Fibroblast of the aortic adventitia (primary cell): Measurements from ENCODE around the gene ANKFY1. TPM values are rescaled to one million over a fixed set of nuclear protein-coding genes. Genes with fewer than 3 reads are reported as not detected.

ENCODE experiments used
- DNase-seq: peaks from one replicate; pipeline ENCODE4 v3.0.0-alpha.2; 2010; ENCODE audit warnings: low read depth
- H3K4me3 ChIP-seq: 2 replicates; pipeline ENCODE4 v1.5.1; 2011; ENCODE audit warnings: low read depth, mild to moderate bottlenecking, control low read depth, low read length, moderate library complexity
- total RNA-seq: library from RNA; depleted of rRNA; stranded (reverse); fragments of >200 nt; gene quantifications from 2 replicates; pipeline ENCODE4 v1.2.3, GENCODE V29; 2012; ENCODE audit warnings: low replicate concordance
- TF ChIP-seq, protein P1 (sequence below): IDR thresholded peaks from 2 replicates; pipeline ENCODE4 v1.5.1; 2011; ENCODE audit warnings: mild to moderate bottlenecking, low read length, control low read depth, inconsistent platforms; ENCODE audit not compliant: insufficient read depth

The ANKFY1 gene
- total RNA-seq, 1 donor = 55.0 TPM

DNA sequence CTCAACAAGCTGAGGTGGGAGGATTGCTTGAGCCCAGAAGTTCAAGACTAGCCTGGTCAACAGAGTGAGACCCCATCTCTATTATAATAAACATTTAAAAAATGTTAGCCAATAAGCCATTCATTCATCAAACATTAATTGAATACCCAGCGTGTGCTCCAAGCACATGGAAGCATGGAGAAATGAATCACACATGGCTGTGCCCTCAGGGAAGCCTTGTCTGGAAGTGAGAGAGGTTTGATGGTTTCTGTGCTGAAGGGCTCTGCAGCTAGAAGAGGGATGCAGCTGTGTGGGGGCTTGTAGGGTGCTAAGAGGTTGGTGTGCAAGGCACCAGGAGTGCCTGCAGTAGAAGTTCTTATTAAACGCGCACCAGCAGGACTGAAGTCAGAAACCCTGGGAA lies 109.6 kb downstream of the ANKFY1 start:
- H3K4me3 ChIP-seq = no peak overlapping the region
- TF ChIP-seq, protein P1, sequence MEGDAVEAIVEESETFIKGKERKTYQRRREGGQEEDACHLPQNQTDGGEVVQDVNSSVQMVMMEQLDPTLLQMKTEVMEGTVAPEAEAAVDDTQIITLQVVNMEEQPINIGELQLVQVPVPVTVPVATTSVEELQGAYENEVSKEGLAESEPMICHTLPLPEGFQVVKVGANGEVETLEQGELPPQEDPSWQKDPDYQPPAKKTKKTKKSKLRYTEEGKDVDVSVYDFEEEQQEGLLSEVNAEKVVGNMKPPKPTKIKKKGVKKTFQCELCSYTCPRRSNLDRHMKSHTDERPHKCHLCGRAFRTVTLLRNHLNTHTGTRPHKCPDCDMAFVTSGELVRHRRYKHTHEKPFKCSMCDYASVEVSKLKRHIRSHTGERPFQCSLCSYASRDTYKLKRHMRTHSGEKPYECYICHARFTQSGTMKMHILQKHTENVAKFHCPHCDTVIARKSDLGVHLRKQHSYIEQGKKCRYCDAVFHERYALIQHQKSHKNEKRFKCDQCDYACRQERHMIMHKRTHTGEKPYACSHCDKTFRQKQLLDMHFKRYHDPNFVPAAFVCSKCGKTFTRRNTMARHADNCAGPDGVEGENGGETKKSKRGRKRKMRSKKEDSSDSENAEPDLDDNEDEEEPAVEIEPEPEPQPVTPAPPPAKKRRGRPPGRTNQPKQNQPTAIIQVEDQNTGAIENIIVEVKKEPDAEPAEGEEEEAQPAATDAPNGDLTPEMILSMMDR = no peak
- no peak for DNase-seq

DNA sequence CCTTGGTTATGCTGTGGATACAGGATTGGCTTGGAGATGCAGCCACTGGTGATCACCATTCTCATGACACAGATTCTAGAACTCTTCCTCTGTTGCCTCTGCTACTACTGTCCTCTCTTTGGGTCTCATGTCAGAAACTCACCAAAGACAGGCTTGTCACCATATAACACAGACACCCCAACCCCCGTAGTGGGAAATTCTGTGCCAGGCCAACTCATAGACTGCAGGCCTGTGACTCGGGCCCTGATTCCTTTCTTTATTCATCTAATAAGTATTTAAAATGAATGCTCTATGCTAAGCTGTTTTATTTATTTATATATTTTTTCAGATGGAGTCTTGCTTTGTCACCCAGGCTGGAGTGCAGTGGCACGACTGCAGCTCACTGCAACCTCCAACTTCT lies 111.3 kb downstream of the ANKFY1 start:
- no peak overlapping the region for H3K4me3 ChIP-seq
- TF ChIP-seq, protein P1 = no peak
- DNase-seq = no peak

DNA sequence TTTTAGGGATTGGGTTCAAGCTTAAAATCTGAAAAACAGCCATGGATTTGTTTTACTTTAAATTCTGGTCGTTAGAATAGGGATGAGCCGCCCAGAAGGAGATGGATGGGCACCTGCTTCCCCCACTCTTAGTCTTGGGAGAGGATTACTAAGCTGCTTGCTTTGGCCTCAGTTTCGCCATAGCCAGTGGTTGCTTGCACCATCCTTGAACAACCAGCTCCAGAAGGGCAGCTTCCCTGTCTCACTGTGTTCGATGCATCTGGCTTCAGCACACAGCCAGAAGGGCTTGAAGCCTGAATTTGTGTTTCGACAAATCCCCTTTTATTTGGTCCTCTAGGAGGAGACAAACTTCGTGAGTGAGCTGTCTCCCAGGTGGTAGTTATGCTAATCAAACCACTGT lies 113.7 kb downstream of the ANKFY1 start:
- no peak for DNase-seq
- TF ChIP-seq, protein P1 = no peak
- H3K4me3 ChIP-seq = no peak overlapping the region

DNA sequence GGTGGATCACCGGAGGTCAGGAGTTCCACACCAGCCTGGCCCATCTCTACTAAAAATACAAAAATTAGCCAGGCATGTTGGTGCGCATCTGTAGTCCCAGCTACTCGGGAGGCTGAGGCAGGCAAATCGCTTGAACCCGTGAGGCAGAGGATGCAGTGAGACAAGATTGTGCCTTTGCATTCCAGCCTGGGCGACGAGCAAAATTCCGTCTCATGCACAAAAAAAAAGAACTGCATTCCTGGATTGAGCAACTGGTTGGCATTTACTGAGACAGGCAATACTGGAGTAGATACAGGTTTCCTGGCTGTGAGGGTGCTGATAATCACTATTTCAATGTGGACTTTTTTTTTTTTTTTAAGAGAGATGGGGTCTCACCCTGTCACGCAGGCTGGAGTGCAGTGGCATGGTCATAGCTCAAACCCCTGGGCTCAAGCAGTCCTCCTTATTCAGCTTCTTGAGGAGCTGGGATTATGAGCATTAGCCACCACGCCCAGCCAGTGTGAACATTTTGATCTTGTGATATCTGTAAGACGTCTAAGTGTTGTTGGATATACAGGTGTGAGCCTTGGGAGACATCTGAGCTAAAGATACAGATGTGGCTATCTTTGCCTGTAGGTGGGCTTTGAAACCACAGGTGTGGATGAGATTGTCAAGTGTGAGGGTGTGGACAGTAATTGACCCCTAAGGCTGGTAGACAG lies 115.0 kb downstream of the ANKFY1 start:
- H3K4me3 ChIP-seq = no peak overlapping the region
- no peak for DNase-seq
- TF ChIP-seq, protein P1 = no peak

DNA sequence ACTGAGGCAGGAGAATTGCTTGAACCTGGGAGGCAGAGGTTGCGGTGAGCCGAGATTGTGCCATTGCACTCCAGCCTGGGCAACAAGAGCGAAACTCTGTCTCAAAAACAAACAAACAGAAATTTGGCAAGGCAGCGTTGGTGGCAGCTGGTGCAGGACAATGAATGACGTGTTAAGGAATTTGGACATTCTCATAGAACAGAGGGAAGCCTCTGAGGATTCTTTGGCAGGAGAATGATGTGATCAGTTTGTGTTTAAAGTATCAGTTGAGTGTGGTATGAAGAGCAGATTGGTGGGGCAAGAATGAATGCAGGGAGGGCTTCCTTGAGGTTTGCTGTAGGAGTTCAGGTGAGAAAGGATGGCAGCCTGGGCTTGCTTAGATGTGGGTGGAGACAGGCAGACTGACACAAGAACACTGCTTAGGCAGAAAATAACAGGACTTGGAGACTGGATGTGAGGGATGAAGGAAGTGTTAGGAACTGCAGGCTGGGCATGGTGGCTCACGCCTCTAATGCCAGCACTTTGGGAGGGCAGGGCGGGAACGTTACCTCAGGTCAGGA lies 115.9 kb downstream of the ANKFY1 start:
- DNase-seq = no peak
- TF ChIP-seq, protein P1 = no peak
- no peak overlapping the region for H3K4me3 ChIP-seq

DNA sequence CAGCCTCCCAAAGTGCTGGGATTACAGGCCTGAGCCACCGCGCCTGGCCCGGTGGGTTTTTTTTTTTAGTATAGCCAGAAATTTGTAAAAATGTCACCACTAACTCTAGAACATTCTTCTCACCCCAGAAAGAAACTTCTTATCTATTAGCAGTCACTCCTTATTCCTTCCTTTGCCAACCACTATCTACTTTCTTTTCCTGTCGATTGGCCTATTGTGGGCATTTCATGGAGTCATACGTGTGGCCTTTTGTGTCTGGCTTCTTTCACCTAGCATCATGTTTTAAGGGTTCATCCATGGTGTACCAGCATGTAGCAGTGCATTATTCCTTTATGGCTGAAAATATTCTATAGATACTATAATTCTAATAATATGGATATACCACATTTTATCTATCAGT lies 117.1 kb downstream of the ANKFY1 start:
- TF ChIP-seq, protein P1 = no peak
- H3K4me3 ChIP-seq = no peak overlapping the region
- DNase-seq = no peak

DNA sequence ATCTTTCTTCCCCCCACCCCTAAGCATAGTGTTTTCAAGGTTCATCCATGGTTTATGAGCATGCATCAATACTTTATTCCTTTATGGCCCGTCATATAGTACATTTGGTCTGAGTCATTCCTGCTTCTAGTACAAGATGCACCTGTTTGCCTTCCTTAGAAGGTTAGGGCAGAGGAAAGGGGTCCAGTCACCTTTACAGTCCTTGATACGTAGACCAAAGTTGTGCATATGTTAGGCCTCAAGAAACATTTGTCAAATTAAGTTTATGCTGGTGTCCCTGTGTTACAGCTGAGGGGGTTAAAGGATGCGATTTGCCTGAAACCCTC lies 119.4 kb downstream of the ANKFY1 start:
- H3K4me3 ChIP-seq = peak overlapping the region; percentile 88
- TF ChIP-seq, protein P1 = no peak
- DNase-seq = no peak
